Kidney (tissue), 14 donors: Measurements from ENCODE around the gene PSMC5. TPM values are rescaled to one million over a fixed set of nuclear protein-coding genes. Genes with fewer than 3 reads are reported as not detected.
A peak's percentile ranks its signal among the peaks of the same experiment; 100 is the strongest.
"Not testable (repeated sequence)": the region's sequence is repeated elsewhere in the genome, so short reads cannot be mapped to it uniquely, and the experiment has no call there.

Source experiments
- DNase-seq, 5 donors: peaks; one replicate each; pipeline ENCODE4 v3.0.0-alpha.2; 2013 to 2020
- FAIRE-seq: peaks from 2 replicates; lab custom pipeline; 2012; peaks lifted over from hg19 to GRCh38; lab: Jason Lieb, UNC
- H3K27ac ChIP-seq, 2 donors: one replicate each; pipeline ENCODE4 v1.7.0; 2013; ENCODE audit warnings: low read depth in 2 of 2, low read length in 2 of 2, inconsistent platforms in 1 of 2
- H3K27me3 ChIP-seq: one replicate; pipeline ENCODE4 v1.7.1; 2013; ENCODE audit warnings: low read length, inconsistent platforms; ENCODE audit not compliant: control insufficient read depth, insufficient read depth
- H3K36me3 ChIP-seq, 3 donors: one replicate each; pipeline versions ENCODE4 v1.7.0 to v1.7.1; 2013; ENCODE audit warnings: low read length in 3 of 3, control low read depth in 1 of 3, inconsistent platforms in 1 of 3; ENCODE audit not compliant: insufficient read depth in 3 of 3, control insufficient read depth in 2 of 3
- H3K4me1 ChIP-seq, 3 donors: one replicate each; pipeline versions ENCODE4 v1.7.0 to v1.7.1; 2013; ENCODE audit warnings: low read length in 3 of 3, inconsistent platforms in 1 of 3, low read depth in 1 of 3; ENCODE audit not compliant: control insufficient read depth in 2 of 3, insufficient read depth in 2 of 3
- H3K4me3 ChIP-seq, 3 donors: one replicate each; pipeline versions ENCODE4 v1.7.0 to v1.8.1; 2013; ENCODE audit warnings: low read length in 3 of 3, control low read depth in 1 of 3, inconsistent platforms in 1 of 3
- H3K9ac ChIP-seq, 3 donors: one replicate each; pipeline versions ENCODE4 v1.7.0 to v1.7.1; 2013; ENCODE audit warnings: low read length in 3 of 3, control low read depth in 1 of 3, inconsistent platforms in 1 of 3
- H3K9me3 ChIP-seq, 3 donors: one replicate each; pipeline versions ENCODE4 v1.7.0 to v1.7.1; 2013; ENCODE audit warnings: low read length in 3 of 3, control low read depth in 1 of 3, inconsistent platforms in 1 of 3; ENCODE audit not compliant: control insufficient read depth in 2 of 3, insufficient read depth in 1 of 3
- CTCF ChIP-seq: IDR thresholded peaks from 3 replicates; pipeline ENCODE4 v1.5.1; 2012; ENCODE audit warnings: mild to moderate bottlenecking, moderate library complexity, borderline replicate concordance; ENCODE audit not compliant: insufficient read depth; ENCODE audit errors: extremely low read depth
- intact Hi-C: fragments of 100-400 bp; cut with DNase I; formaldehyde crosslinking; loops from one replicate; pipeline ENCODE4 v1.11.1; 2022
- polyA plus RNA-seq: library from polyadenylated mRNA; stranded (reverse); fragments of 350-450 nt; fragmentation: Illumina TruSeq; extraction: RNeasy Lipid Tissue Mini Kit (QIAGEN cat#74804); gene quantifications from one replicate; pipeline ENCODE4 v1.2.3, GENCODE V29; 2014; ENCODE audit warnings: low read depth, low replicate concordance; ENCODE audit not compliant: insufficient read depth
- total RNA-seq: library from RNA; stranded (reverse); fragmentation: NEBNext Ultra II Directional; extraction: Animal tissue kit (Norgen Biotek cat#: 25700); gene quantifications from one replicate; pipeline ENCODE4 v1.2.1, GENCODE V29; 2021
- donor health status: control.
- donor health status: control.
- donor health status: control.
- donor health status: control.
- donor health status: control.
- donor health status: DM: yes; HTN: yes; CAD: no.
- donor health status: Normal renal cell carcinoma (clear cell type).

Gene PSMC5
- total and polyA plus RNA-seq, 2 donors from 2014 or later: 145 to 247 TPM

- H3K9me3 ChIP-seq: no peaks in the 10 kb centered on the region
- peak within 1 kb of the TSS; percentile 77 to 90 (median 88) for H3K4me3 ChIP-seq
- peaks cover 4 to 32% (median 21%) of the 10 kb centered on the region in 3 donors for H3K4me1 ChIP-seq
- H3K36me3 ChIP-seq: no peaks in the 10 kb centered on the region
- peak within 1 kb of the TSS; percentile 76 to 94 (median 76) for H3K9ac ChIP-seq
- H3K27ac ChIP-seq: peak within 1 kb of the TSS; percentile 91 to 92
- DNase-seq (peak; percentile 99 to 100 (median 100)), FAIRE-seq (no peak)
- no peaks in the 10 kb centered on the region for H3K27me3 ChIP-seq
- peak; percentile 12 for TF ChIP-seq CTCF
- intact Hi-C loops: no loop called here
These were observed 15.5 kb downstream of the PSMC5 start, which contains the start of gene SMARCD2 for GRCh38 chr17:63842540-63843386. SMARCD2 (minus strand) TSS chr17:63842685; CDS start chr17:63842674, 11 bp downstream.

GRCh38 chr17:63843387-63843888 lies 16.2 kb downstream of the PSMC5 start:
- H3K36me3 ChIP-seq, intact Hi-C loops, H3K27me3 ChIP-seq, H3K9me3 ChIP-seq, FAIRE-seq: not testable (repeated sequence)
- peak overlapping the region in 2 of 3 donors; percentile 41 to 76 for H3K9ac ChIP-seq
- H3K4me1 ChIP-seq: peaks cover 4 to 25% (median 21%) of the 10 kb centered on the region in 3 donors
- peak overlapping the region; percentile 75 to 88 (median 76) for H3K4me3 ChIP-seq
- peak; percentile 32 to 82 (median 76) for DNase-seq
- H3K27ac ChIP-seq: peak overlapping the region; percentile 91 to 92

GRCh38 chr17:63843910-63844677 lies 16.9 kb downstream of the PSMC5 start:
- intact Hi-C loops: no loop called here
- H3K9ac ChIP-seq: no peak overlapping the region
- no peak for TF ChIP-seq CTCF
- H3K36me3 ChIP-seq: no peaks in the 10 kb centered on the region
- peaks cover 4 to 22% (median 19%) of the 10 kb centered on the region in 3 donors for H3K4me1 ChIP-seq
- peak overlapping the region in 1 of 3 donors; percentile 76 for H3K4me3 ChIP-seq
- peak overlapping the region; percentile 91 to 92 for H3K27ac ChIP-seq
- no peak for FAIRE-seq
- no peaks in the 10 kb centered on the region for H3K9me3 ChIP-seq
- H3K27me3 ChIP-seq: no peaks in the 10 kb centered on the region
- DNase-seq: no peak
